BE2C (cell line): Measurements from ENCODE around the gene EFS.
"Not testable (repeated sequence)": the region's sequence is repeated elsewhere in the genome, so short reads cannot be mapped to it uniquely, and the experiment has no call there.

Experiments
- DNase-seq: peaks from one replicate; pipeline ENCODE4 v3.0.0-alpha.2; 2020
- H3K27me3 ChIP-seq: fragments of 250-450 bp; sonication (Bioruptor Pico); 2 replicates; pipeline ENCODE4 v1.5.1; 2020; ENCODE audit warnings: mild to moderate bottlenecking
- H3K36me3 ChIP-seq: fragments of 250-450 bp; sonication (Bioruptor Pico); 2 replicates; pipeline ENCODE4 v1.5.1; 2020; ENCODE audit warnings: mild to moderate bottlenecking
- H3K4me1 ChIP-seq: fragments of 250-450 bp; sonication (Bioruptor Pico); 2 replicates; pipeline ENCODE4 v1.5.1; 2020
- H3K4me3 ChIP-seq: 2 replicates; pipeline ENCODE4 v1.5.1; 2011; ENCODE audit warnings: low read depth, low read length
- H3K9me3 ChIP-seq: fragments of 250-450 bp; sonication (Bioruptor Pico); 2 replicates; pipeline ENCODE4 v1.5.1; 2020
- TF ChIP-seq, protein P1 (sequence below): IDR thresholded peaks from 2 replicates; pipeline ENCODE4 v1.5.1; 2012; ENCODE audit warnings: mild to moderate bottlenecking, low read depth, low read length

The EFS gene

GRCh38 chr14:23339506-23340268, 25.3 kb downstream of the EFS start:
- no peak for DNase-seq
- Histone ChIP-seq H3K36me3 (no peaks in the 10 kb centered on the region), H3K9me3 (no peaks in the 10 kb centered on the region; the same call in 1 of the 2 replicates), H3K27me3 (peaks cover 11% of the 10 kb centered on the region; the same call in 1 of the 2 replicates), H3K4me1 (no peaks in the 10 kb centered on the region), H3K4me3 (no peak overlapping the region)
- TF ChIP-seq, protein P1, sequence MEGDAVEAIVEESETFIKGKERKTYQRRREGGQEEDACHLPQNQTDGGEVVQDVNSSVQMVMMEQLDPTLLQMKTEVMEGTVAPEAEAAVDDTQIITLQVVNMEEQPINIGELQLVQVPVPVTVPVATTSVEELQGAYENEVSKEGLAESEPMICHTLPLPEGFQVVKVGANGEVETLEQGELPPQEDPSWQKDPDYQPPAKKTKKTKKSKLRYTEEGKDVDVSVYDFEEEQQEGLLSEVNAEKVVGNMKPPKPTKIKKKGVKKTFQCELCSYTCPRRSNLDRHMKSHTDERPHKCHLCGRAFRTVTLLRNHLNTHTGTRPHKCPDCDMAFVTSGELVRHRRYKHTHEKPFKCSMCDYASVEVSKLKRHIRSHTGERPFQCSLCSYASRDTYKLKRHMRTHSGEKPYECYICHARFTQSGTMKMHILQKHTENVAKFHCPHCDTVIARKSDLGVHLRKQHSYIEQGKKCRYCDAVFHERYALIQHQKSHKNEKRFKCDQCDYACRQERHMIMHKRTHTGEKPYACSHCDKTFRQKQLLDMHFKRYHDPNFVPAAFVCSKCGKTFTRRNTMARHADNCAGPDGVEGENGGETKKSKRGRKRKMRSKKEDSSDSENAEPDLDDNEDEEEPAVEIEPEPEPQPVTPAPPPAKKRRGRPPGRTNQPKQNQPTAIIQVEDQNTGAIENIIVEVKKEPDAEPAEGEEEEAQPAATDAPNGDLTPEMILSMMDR: no peak

DNA sequence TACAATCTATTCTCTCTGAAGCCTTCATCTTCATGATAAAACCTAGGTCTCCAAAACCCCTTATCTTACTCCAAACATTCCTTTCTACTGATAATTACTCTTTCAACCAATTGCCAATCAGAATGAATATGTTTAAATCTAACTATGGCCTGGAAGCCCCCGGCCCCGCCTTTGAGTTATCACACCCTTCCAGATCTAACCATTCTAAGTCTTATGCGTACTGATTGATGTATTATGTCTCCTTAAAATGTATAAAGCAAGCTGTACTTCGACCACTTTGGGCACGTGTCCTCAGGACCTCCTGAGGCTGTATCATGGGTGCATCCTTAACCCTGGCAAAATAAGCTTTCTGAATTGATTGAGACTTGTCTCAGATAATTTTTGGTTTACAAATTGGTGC, 29.3 kb downstream of the EFS start:
- Histone ChIP-seq H3K27me3 (peaks cover 15% of the 10 kb centered on the region), H3K9me3 (no peaks in the 10 kb centered on the region; the same call in 1 of the 2 replicates), H3K4me1 (no peaks in the 10 kb centered on the region), H3K36me3 (no peaks in the 10 kb centered on the region), H3K4me3 (no peak overlapping the region)
- DNase-seq: no peak
- TF ChIP-seq, protein P1: no peak

GRCh38 chr14:23327947-23328744, 36.8 kb downstream of the EFS start:
- TF ChIP-seq, protein P1: peak; percentile 92
- Histone ChIP-seq H3K4me1 (no peaks in the 10 kb centered on the region; the same call in 1 of the 2 replicates), H3K9me3 (no peaks in the 10 kb centered on the region), H3K4me3 (no peak overlapping the region), H3K36me3 (peaks cover 19% of the 10 kb centered on the region), H3K27me3 (peaks cover 5% of the 10 kb centered on the region)
- peak; percentile 66 for DNase-seq

GRCh38 chr14:23326491-23327332, 38.3 kb downstream of the EFS start:
- H3K36me3 ChIP-seq: peaks cover 25% of the 10 kb centered on the region
- H3K9me3 ChIP-seq: no peaks in the 10 kb centered on the region; the same call in 1 of the 2 replicates
- no peaks in the 10 kb centered on the region; the same call in 1 of the 2 replicates for H3K4me1 ChIP-seq
- DNase-seq: no peak
- TF ChIP-seq, protein P1: no peak
- peaks cover 1% of the 10 kb centered on the region; the same call in 1 of the 2 replicates for H3K27me3 ChIP-seq
- H3K4me3 ChIP-seq: no peak overlapping the region

- peaks cover 25% of the 10 kb centered on the region for H3K36me3 ChIP-seq
- not testable (repeated sequence) for H3K4me3 ChIP-seq, H3K4me1 ChIP-seq, DNase-seq, H3K9me3 ChIP-seq, H3K27me3 ChIP-seq
Measured at GRCh38 chr14:23325746-23326145, 39.2 kb downstream of the EFS start.

GRCh38 chr14:23324993-23325392, 40.0 kb downstream of the EFS start:
- Histone ChIP-seq H3K4me1 (peaks cover 3% of the 10 kb centered on the region; the same call in 1 of the 2 replicates), H3K36me3 (peaks cover 25% of the 10 kb centered on the region), H3K27me3 (no peaks in the 10 kb centered on the region), H3K4me3 (no peak overlapping the region), H3K9me3 (no peaks in the 10 kb centered on the region; the same call in 1 of the 2 replicates)
- DNase-seq: no peak
- TF ChIP-seq, protein P1: no peak
